PC-9 (cell line): ENCODE data around the gene AQP12B. TPM values are rescaled to one million over a fixed set of nuclear protein-coding genes. Genes with fewer than 3 reads are reported as not detected.

ENCODE experiments used
- BruUV-seq: library from RNA; stranded (reverse); fragments of 400-500 nt; replicated peaks from 2 replicates; lab custom pipeline; 2021; lab: Mats Ljungman, UMichigan
- CTCF ChIA-PET: fragments of 300-600 bp; sonication (Branson Sonifier 250); formaldehyde crosslinking; loops from one replicate; lab custom pipeline; 2022; ENCODE audit warnings: antibody characterized with exemption; lab: Charles Lee
- POLR2A ChIA-PET: fragments of 300-600 bp; sonication (Branson Sonifier 250); formaldehyde crosslinking; loops from one replicate; lab custom pipeline; 2022; ENCODE audit warnings: antibody characterized with exemption; ENCODE audit not compliant: unreplicated experiment; lab: Charles Lee
- DNase-seq, 2 experiments: peaks; one replicate each; pipeline versions ENCODE4 v3.0.0 to v3.0.0-alpha.2; 2015 to 2022; ENCODE audit warnings: mixed read lengths in 1 of 2
- H2AFZ ChIP-seq: fragments of 200-600 bp; sonication (generic); 2 replicates; pipeline ENCODE4 v1.8.1; 2017; ENCODE audit warnings: antibody characterized with exemption
- H3F3A ChIP-seq: fragments of 200-600 bp; sonication (generic); 2 replicates; pipeline ENCODE4 v1.8.1; 2017; ENCODE audit warnings: antibody characterized with exemption, mild to moderate bottlenecking, low read depth; ENCODE audit not compliant: insufficient read depth
- H3K27ac ChIP-seq: fragments of 200-600 bp; sonication (generic); 2 replicates; pipeline ENCODE4 v1.6.1; 2016; ENCODE audit warnings: mixed run types
- H3K27me3 ChIP-seq: fragments of 200-600 bp; sonication (generic); 2 replicates; pipeline ENCODE4 v1.6.1; 2016; ENCODE audit warnings: low read depth, mixed run types; ENCODE audit not compliant: insufficient read depth
- H3K36me3 ChIP-seq: fragments of 200-600 bp; sonication (generic); 2 replicates; pipeline ENCODE4 v1.6.1; 2016; ENCODE audit warnings: low read depth, mixed run types
- H3K4me1 ChIP-seq: fragments of 200-600 bp; sonication (generic); replicated peaks from 2 replicates; pipeline ENCODE4 v1.6.1; 2016; ENCODE audit warnings: mixed run types; ENCODE audit not compliant: insufficient read depth
- H3K4me2 ChIP-seq: fragments of 200-600 bp; sonication (generic); 2 replicates; pipeline ENCODE4 v1.6.1; 2017; ENCODE audit warnings: mixed run types
- H3K4me3 ChIP-seq: fragments of 200-600 bp; sonication (generic); 2 replicates; pipeline ENCODE4 v1.6.1; 2016; ENCODE audit warnings: mixed run types
- H3K79me2 ChIP-seq: fragments of 200-600 bp; sonication (generic); 2 replicates; pipeline ENCODE4 v1.6.1; 2017; ENCODE audit warnings: low read depth, mixed run types
- H3K9me2 ChIP-seq: fragments of 200-600 bp; sonication (generic); 2 replicates; pipeline ENCODE4 v1.8.1; 2017; ENCODE audit warnings: mild to moderate bottlenecking; ENCODE audit not compliant: insufficient read depth
- H3K9me3 ChIP-seq: fragments of 200-600 bp; sonication (generic); 2 replicates; pipeline ENCODE4 v1.8.1; 2016; ENCODE audit warnings: low read depth; ENCODE audit not compliant: insufficient read depth
- H4K20me1 ChIP-seq: fragments of 200-600 bp; sonication (generic); 2 replicates; pipeline ENCODE4 v1.8.1; 2017; ENCODE audit not compliant: insufficient read depth
- CTCF ChIP-seq: fragments of 200-600 bp; sonication (generic); conservative IDR thresholded peaks from 2 replicates; pipeline ENCODE4 v1.6.1; 2017; ENCODE audit warnings: mixed run types, antibody characterized with exemption, mild to moderate bottlenecking, moderate library complexity
- EZH2 ChIP-seq: fragments of 200-600 bp; sonication (generic); IDR thresholded peaks from 2 replicates; pipeline ENCODE4 v1.8.0; 2017; ENCODE audit warnings: antibody characterized with exemption, low read depth
- intact Hi-C: fragments of 100-400 bp; cut with micrococcal nuclease; formaldehyde crosslinking; loops from one replicate; pipeline ENCODE4 v1.10.0; 2022; ENCODE audit not compliant: unreplicated experiment
- total RNA-seq: library from RNA; stranded (reverse); gene quantifications from 2 replicates; pipeline ENCODE4 v1.2.3, GENCODE V29; 2021

The AQP12B gene
- total RNA-seq, 1 experiment from 2014 or later: not detected

GRCh38 chr2:240723851-240724250 is 41.2 kb upstream of the AQP12B start:
- H3K27ac ChIP-seq: no peak overlapping the region
- H2AFZ ChIP-seq: no peak overlapping the region
- POLR2A ChIA-PET: no interaction called here
- H3K4me1 ChIP-seq: no peaks in the 10 kb centered on the region
- no peaks in the 10 kb centered on the region for H3K9me3 ChIP-seq
- no peak overlapping the region for H3K4me3 ChIP-seq
- BruUV-seq: no TSS peak
- no peaks in the 10 kb centered on the region for H3K9me2 ChIP-seq
- H3K79me2 ChIP-seq: no peaks in the 10 kb centered on the region
- H3F3A ChIP-seq: no peaks in the 10 kb centered on the region
- peaks cover 4% of the 10 kb centered on the region; the same call in 1 of the 2 replicates for H4K20me1 ChIP-seq
- intact Hi-C loops: no loop called here
- CTCF ChIA-PET: no interaction called here
- no peaks in the 10 kb centered on the region for H3K36me3 ChIP-seq
- H3K27me3 ChIP-seq: peaks cover 100% of the 10 kb centered on the region
- DNase-seq: no peak
- no peak overlapping the region for H3K4me2 ChIP-seq
- TF ChIP-seq CTCF (no peak), EZH2 (no peak)

- Histone ChIP-seq H3K27ac (no peak overlapping the region), H3K36me3 (no peaks in the 10 kb centered on the region), H4K20me1 (peaks cover 4% of the 10 kb centered on the region), H3K9me2 (no peaks in the 10 kb centered on the region), H3K4me3 (no peak overlapping the region), H3K4me2 (no peak overlapping the region), H3K9me3 (no peaks in the 10 kb centered on the region), H3K27me3 (peaks cover 100% of the 10 kb centered on the region), H2AFZ (no peak overlapping the region), H3K79me2 (no peaks in the 10 kb centered on the region), H3K4me1 (no peaks in the 10 kb centered on the region), H3F3A (no peaks in the 10 kb centered on the region)
- CTCF ChIA-PET: no interaction called here
- TF ChIP-seq EZH2 (no peak), CTCF (no peak)
- BruUV-seq: no TSS peak
- DNase-seq: no peak
- intact Hi-C loops: no loop called here
- POLR2A ChIA-PET: no interaction called here
These were observed 40.4 kb upstream of the AQP12B start for GRCh38 chr2:240722796-240723735.

- intact Hi-C loops: no loop called here
- H3K4me1 ChIP-seq: no peaks in the 10 kb centered on the region
- no peak for TF ChIP-seq EZH2
- TF ChIP-seq CTCF: no peak
- peaks cover 6% of the 10 kb centered on the region for H4K20me1 ChIP-seq
- H2AFZ ChIP-seq: no peak overlapping the region
- H3K27ac ChIP-seq: no peak overlapping the region
- peaks cover 100% of the 10 kb centered on the region for H3K27me3 ChIP-seq
- no peaks in the 10 kb centered on the region for H3K79me2 ChIP-seq
- no peaks in the 10 kb centered on the region for H3K36me3 ChIP-seq
- POLR2A ChIA-PET: no interaction called here
- H3F3A ChIP-seq: no peaks in the 10 kb centered on the region
- no TSS peak for BruUV-seq
- H3K9me2 ChIP-seq: no peaks in the 10 kb centered on the region
- CTCF ChIA-PET: no interaction called here
- no peak overlapping the region for H3K4me3 ChIP-seq
- no peaks in the 10 kb centered on the region for H3K9me3 ChIP-seq
- H3K4me2 ChIP-seq: no peak overlapping the region
- DNase-seq: no peak
These were observed 39.7 kb upstream of the AQP12B start for GRCh38 chr2:240722376-240722775.
